ENCODE results near the gene IL16. TPM values are rescaled to one million over a fixed set of nuclear protein-coding genes. Genes with fewer than 3 reads are reported as not detected.

The IL16 gene
- total RNA-seq, 2 experiments from 2014 or later, result 76.0 to 81.3 TPM

DNA sequence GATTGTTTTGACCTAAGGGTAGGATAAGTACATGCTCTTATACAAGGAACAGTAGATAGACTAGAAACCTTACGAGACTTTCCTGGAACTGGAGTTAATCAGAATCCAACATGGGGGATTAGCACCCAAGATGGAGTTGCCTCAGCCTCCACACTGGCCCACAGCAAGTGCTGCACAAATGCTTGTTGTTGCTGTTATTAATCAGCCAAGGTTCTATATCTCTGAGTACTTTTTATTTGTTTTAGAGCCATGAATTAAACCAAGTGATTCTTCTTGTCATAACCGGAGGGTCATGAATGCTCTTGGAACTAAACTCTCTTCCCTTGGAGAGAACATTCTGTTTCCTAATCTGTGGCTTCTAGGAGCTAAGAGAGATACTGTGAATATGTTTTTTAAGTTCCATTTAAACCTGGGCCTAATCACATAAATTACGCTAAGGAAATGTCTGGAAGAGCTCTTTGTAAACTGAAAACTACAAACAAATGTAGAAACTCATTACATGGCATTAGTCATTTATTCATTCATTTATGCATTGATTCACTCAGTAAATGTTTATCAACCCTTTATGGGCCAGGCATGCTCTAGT lies 5.7 kb upstream of the IL16 start:
- BruUV-seq (replicated peaks), result no TSS peak

DNA sequence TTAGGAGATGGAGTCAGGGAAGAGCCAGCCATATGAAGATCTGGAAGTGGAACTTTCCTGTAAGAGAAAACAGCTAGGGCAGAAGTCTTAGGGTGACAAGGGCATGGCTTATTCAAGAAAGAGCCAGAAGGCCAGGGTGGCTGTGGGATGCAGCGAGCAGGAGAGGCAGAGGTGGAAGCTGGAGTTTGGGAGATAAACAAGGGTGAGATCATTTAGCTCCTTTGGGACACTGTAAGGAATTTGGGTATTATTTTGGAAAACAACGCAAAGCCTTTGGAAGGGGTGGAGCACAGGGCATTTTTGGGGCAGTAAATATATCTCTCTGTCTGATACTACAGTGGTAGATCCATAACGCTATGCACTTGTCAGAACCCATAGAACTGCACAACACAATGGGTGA lies 5.0 kb upstream of the IL16 start:
- ChIA-PET POLR2A (interaction anchor here (0.8 kb wide), 1 partner anchor 109 kb away, joined by 3 read pairs; no protein-coding TSS in a partner anchor), CTCF (ENCODE audit: unreplicated experiment) (no interaction called here)
- Histone ChIP-seq H2AFZ (ENCODE audit: low read length) (no peak overlapping the region), H3K4me1 (ENCODE audit: insufficient read depth, low read length, poor library complexity, severe bottlenecking) (no peaks in the 10 kb centered on the region), H3K9me2 (ENCODE audit: insufficient read depth, low read length) (no peaks in the 10 kb centered on the region), H3K4me2 (ENCODE audit: low read length) (no peak overlapping the region), H3K79me2 (ENCODE audit: insufficient read depth, low read depth, low read length) (no peaks in the 10 kb centered on the region), H3K27ac (ENCODE audit: low read depth, low read length, poor library complexity, severe bottlenecking) (no peak overlapping the region), H3K9me3 (ENCODE audit: low read length) (no peaks in the 10 kb centered on the region), H3K36me3 (ENCODE audit: insufficient read depth, low read length) (no peaks in the 10 kb centered on the region), H3K4me3 (ENCODE audit: low read depth, low read length, poor library complexity, severe bottlenecking) (no peak overlapping the region), H4K20me1 (ENCODE audit: insufficient read depth, low read length) (no peaks in the 10 kb centered on the region)
- no TSS peak for BruUV-seq (replicated peaks)
- no peak for DNase-seq (ENCODE audit: low spot score)
- intact Hi-C loops (cut with micrococcal nuclease; ENCODE audit: unreplicated experiment), result no loop called here
- no peak for TF ChIP-seq EZH2phosphoT487 (IDR thresholded peaks at IDR 0.05; ENCODE audit: borderline replicate concordance, low read depth, low read length)
- TF ChIP-seq, protein P1, sequence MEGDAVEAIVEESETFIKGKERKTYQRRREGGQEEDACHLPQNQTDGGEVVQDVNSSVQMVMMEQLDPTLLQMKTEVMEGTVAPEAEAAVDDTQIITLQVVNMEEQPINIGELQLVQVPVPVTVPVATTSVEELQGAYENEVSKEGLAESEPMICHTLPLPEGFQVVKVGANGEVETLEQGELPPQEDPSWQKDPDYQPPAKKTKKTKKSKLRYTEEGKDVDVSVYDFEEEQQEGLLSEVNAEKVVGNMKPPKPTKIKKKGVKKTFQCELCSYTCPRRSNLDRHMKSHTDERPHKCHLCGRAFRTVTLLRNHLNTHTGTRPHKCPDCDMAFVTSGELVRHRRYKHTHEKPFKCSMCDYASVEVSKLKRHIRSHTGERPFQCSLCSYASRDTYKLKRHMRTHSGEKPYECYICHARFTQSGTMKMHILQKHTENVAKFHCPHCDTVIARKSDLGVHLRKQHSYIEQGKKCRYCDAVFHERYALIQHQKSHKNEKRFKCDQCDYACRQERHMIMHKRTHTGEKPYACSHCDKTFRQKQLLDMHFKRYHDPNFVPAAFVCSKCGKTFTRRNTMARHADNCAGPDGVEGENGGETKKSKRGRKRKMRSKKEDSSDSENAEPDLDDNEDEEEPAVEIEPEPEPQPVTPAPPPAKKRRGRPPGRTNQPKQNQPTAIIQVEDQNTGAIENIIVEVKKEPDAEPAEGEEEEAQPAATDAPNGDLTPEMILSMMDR (conservative IDR thresholded peaks at IDR 0.05; ENCODE audit: low read length), result no peak

More for the DNA sequence above, 5.7 kb upstream of the IL16 start:
- Histone ChIP-seq H3K9me3 (ENCODE audit: low read length) (no peaks in the 10 kb centered on the region), H4K20me1 (ENCODE audit: insufficient read depth, low read length) (no peaks in the 10 kb centered on the region), H3K36me3 (ENCODE audit: insufficient read depth, low read length) (no peaks in the 10 kb centered on the region), H3K9me2 (ENCODE audit: insufficient read depth, low read length) (no peaks in the 10 kb centered on the region), H3K4me3 (ENCODE audit: low read depth, low read length, poor library complexity, severe bottlenecking) (no peak overlapping the region), H3K79me2 (ENCODE audit: insufficient read depth, low read depth, low read length) (no peaks in the 10 kb centered on the region), H3K4me2 (ENCODE audit: low read length) (no peak overlapping the region), H3K27ac (ENCODE audit: low read depth, low read length, poor library complexity, severe bottlenecking) (no peak overlapping the region), H2AFZ (ENCODE audit: low read length) (no peak overlapping the region), H3K4me1 (ENCODE audit: insufficient read depth, low read length, poor library complexity, severe bottlenecking) (no peaks in the 10 kb centered on the region)
- no peak for DNase-seq (ENCODE audit: low spot score)
- TF ChIP-seq, protein P1 (conservative IDR thresholded peaks at IDR 0.05; ENCODE audit: low read length), result no peak
- TF ChIP-seq EZH2phosphoT487 (IDR thresholded peaks at IDR 0.05; ENCODE audit: borderline replicate concordance, low read depth, low read length), result no peak
- intact Hi-C loops (cut with micrococcal nuclease; ENCODE audit: unreplicated experiment), result no loop called here
- ChIA-PET POLR2A (interaction anchor here (1.5 kb wide), 1 partner anchor 40 kb away, joined by 5 read pairs; no protein-coding TSS in a partner anchor), CTCF (ENCODE audit: unreplicated experiment) (no interaction called here)

DNA sequence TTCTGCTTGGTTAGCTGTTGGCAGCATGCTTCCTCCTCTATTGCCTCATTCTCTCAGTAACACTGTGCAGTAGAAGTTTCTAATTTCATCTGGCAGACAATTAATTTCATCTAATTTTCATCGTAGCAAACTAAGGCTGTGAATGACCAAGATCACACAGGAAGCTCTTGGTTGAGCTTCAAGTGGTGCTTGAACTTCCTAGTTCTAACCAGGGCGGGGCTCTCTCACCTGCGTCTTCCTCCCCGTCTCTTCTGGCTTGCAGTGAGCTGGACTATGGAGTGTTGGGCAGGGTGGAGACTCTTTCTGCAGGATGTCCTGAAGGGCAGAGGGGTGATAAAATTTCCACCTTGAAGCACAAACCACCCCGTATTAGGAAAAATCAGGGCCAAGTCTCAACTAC lies 2.0 kb upstream of the IL16 start:
- intact Hi-C loops (cut with micrococcal nuclease; ENCODE audit: unreplicated experiment), result no loop called here
- Histone ChIP-seq H3K27ac (ENCODE audit: low read depth, low read length, poor library complexity, severe bottlenecking) (no peak overlapping the region), H3K79me2 (ENCODE audit: insufficient read depth, low read depth, low read length) (no peaks in the 10 kb centered on the region), H3K4me1 (ENCODE audit: insufficient read depth, low read length, poor library complexity, severe bottlenecking) (no peaks in the 10 kb centered on the region), H3K9me3 (ENCODE audit: low read length) (no peaks in the 10 kb centered on the region), H3K4me3 (ENCODE audit: low read depth, low read length, poor library complexity, severe bottlenecking) (no peak overlapping the region), H2AFZ (ENCODE audit: low read length) (no peak overlapping the region), H3K36me3 (ENCODE audit: insufficient read depth, low read length) (no peaks in the 10 kb centered on the region), H3K9me2 (ENCODE audit: insufficient read depth, low read length) (no peaks in the 10 kb centered on the region), H3K4me2 (ENCODE audit: low read length) (no peak overlapping the region), H4K20me1 (ENCODE audit: insufficient read depth, low read length) (no peaks in the 10 kb centered on the region)
- no TSS peak for BruUV-seq (replicated peaks)
- ChIA-PET CTCF (ENCODE audit: unreplicated experiment) (no interaction called here), POLR2A (no interaction called here)
- DNase-seq (ENCODE audit: low spot score), result peak; percentile 2
- TF ChIP-seq, protein P1 (conservative IDR thresholded peaks at IDR 0.05; ENCODE audit: low read length), result no peak
- no peak for TF ChIP-seq EZH2phosphoT487 (IDR thresholded peaks at IDR 0.05; ENCODE audit: borderline replicate concordance, low read depth, low read length)

Measured in OCI-LY7 (cell line).